Esophagus (tissue), 2 donors: ENCODE results near the gene SPPL2A. TPM values are rescaled to one million over a fixed set of nuclear protein-coding genes. Genes with fewer than 3 reads are reported as not detected.

Experiments
- H3K27ac ChIP-seq, 2 donors: one replicate each; pipeline ENCODE4 v1.5.1; 2013; ENCODE audit warnings: low read depth in 2 of 2, mild to moderate bottlenecking in 2 of 2, inconsistent platforms in 1 of 2, low read length in 1 of 2, moderate library complexity in 1 of 2
- H3K27me3 ChIP-seq, 2 donors: one replicate each; pipeline ENCODE4 v1.6.1; 2013; ENCODE audit warnings: low read length in 2 of 2, control low read depth in 1 of 2, mild to moderate bottlenecking in 1 of 2; ENCODE audit not compliant: insufficient read depth in 2 of 2, control insufficient read depth in 1 of 2
- H3K36me3 ChIP-seq, 2 donors: one replicate each; pipeline ENCODE4 v1.6.1; 2013; ENCODE audit warnings: low read length in 1 of 2; ENCODE audit not compliant: control insufficient read depth in 2 of 2, insufficient read depth in 2 of 2
- H3K4me1 ChIP-seq, 2 donors: one replicate each; pipeline ENCODE4 v1.6.1; 2013; ENCODE audit warnings: low read length in 1 of 2; ENCODE audit not compliant: control insufficient read depth in 2 of 2, insufficient read depth in 2 of 2
- H3K4me3 ChIP-seq, 2 donors: one replicate each; pipeline ENCODE4 v1.5.1; 2013; ENCODE audit warnings: low read length in 2 of 2, mild to moderate bottlenecking in 2 of 2, low read depth in 1 of 2, moderate library complexity in 1 of 2
- H3K9me3 ChIP-seq, 2 donors: one replicate each; pipeline ENCODE4 v1.6.1; 2013; ENCODE audit warnings: mild to moderate bottlenecking in 2 of 2, low read depth in 1 of 2, low read length in 1 of 2, moderate library complexity in 1 of 2; ENCODE audit not compliant: control insufficient read depth in 2 of 2, insufficient read depth in 1 of 2
- WGBS, 2 donors: extraction: QIAGEN DNeasy Blood & Tissue Kit; methylation state at CpG; one replicate each; pipeline ENCODE4 v1.1.7; 2013; 5-methylcytosine and 5-hydroxymethylcytosine counted together
- polyA plus RNA-seq, 2 donors: library from polyadenylated mRNA; stranded (reverse); fragments of 200-250 nt; gene quantifications; one replicate each; pipeline ENCODE4 v1.2.3, GENCODE V29; 2013
- donor health status: healthy with polysubstance abuse.
- donor health status: Bipolar disorder and iron deficiency.

The SPPL2A gene
- polyA plus RNA-seq, 2 donors = 12.4 to 21.7 TPM

- no peaks in the 10 kb centered on the region for H3K36me3 ChIP-seq
- H3K27ac ChIP-seq = no peak overlapping the region
- H3K4me1 ChIP-seq = peaks cover 0 to 3% of the 10 kb centered on the region in 2 donors
- 92 to 94% methylated on average over 3 of the region's 3 CpGs for WGBS, 2 donors
- H3K9me3 ChIP-seq = no peaks in the 10 kb centered on the region
- H3K4me3 ChIP-seq = no peak overlapping the region
- no peaks in the 10 kb centered on the region for H3K27me3 ChIP-seq
Observed at GRCh38 chr15:50777042-50777441, 11.5 kb upstream of the SPPL2A start.

GRCh38 chr15:50774450-50774849 lies 8.9 kb upstream of the SPPL2A start:
- 58 to 76% methylated on average over 2 of the region's 2 CpGs for WGBS, 2 donors
- peaks cover 0 to 3% of the 10 kb centered on the region in 2 donors for H3K4me1 ChIP-seq

GRCh38 chr15:50773389-50773788 lies 7.9 kb upstream of the SPPL2A start:
- Histone ChIP-seq H3K4me1 (peaks cover 0 to 3% of the 10 kb centered on the region in 2 donors), H3K27me3 (no peaks in the 10 kb centered on the region)
- 85 to 94% methylated on average over 3 of the region's 3 CpGs for WGBS, 2 donors

More at GRCh38 chr15:50774450-50774849, 8.9 kb upstream of the SPPL2A start:
- Histone ChIP-seq H3K27me3 (no peaks in the 10 kb centered on the region), H3K4me3 (no peak overlapping the region), H3K9me3 (no peaks in the 10 kb centered on the region), H3K27ac (no peak overlapping the region), H3K36me3 (no peaks in the 10 kb centered on the region)

GRCh38 chr15:50767332-50767861 lies 1.9 kb upstream of the SPPL2A start:
- Histone ChIP-seq H3K4me1 (peaks cover 0 to 1% of the 10 kb centered on the region in 2 donors), H3K36me3 (no peaks in the 10 kb centered on the region), H3K4me3 (no peak overlapping the region), H3K9me3 (no peaks in the 10 kb centered on the region), H3K27me3 (no peaks in the 10 kb centered on the region), H3K27ac (peak overlapping the region in 1 of 2 donors; percentile 46)
- 34 to 35% methylated on average over 2 of the region's 2 CpGs for WGBS, 2 donors

More at GRCh38 chr15:50773389-50773788, 7.9 kb upstream of the SPPL2A start:
- Histone ChIP-seq H3K9me3 (no peaks in the 10 kb centered on the region), H3K4me3 (no peak overlapping the region), H3K27ac (no peak overlapping the region), H3K36me3 (no peaks in the 10 kb centered on the region)

- H3K36me3 ChIP-seq = no peaks in the 10 kb centered on the region
- WGBS, 2 donors = 1% methylated on average over 15 of the region's 15 CpGs
- H3K27ac ChIP-seq = peak overlapping the region; percentile 95 to 99
- no peaks in the 10 kb centered on the region for H3K9me3 ChIP-seq
- peaks cover 0 to 1% of the 10 kb centered on the region in 2 donors for H3K4me1 ChIP-seq
- peak overlapping the region; percentile 98 to 99 for H3K4me3 ChIP-seq
- H3K27me3 ChIP-seq = no peaks in the 10 kb centered on the region
Observed at GRCh38 chr15:50764461-50765194, 878 bp downstream of the SPPL2A start.

- no peaks in the 10 kb centered on the region for H3K9me3 ChIP-seq
- no peak overlapping the region for H3K27ac ChIP-seq
- no peaks in the 10 kb centered on the region for H3K27me3 ChIP-seq
- no peak overlapping the region for H3K4me3 ChIP-seq
- WGBS, 2 donors = 83 to 90% methylated on average over 4 of the region's 4 CpGs
- peaks cover 0 to 2% of the 10 kb centered on the region in 2 donors for H3K4me1 ChIP-seq
- no peaks in the 10 kb centered on the region for H3K36me3 ChIP-seq
Observed at GRCh38 chr15:50758712-50759205, 6.7 kb downstream of the SPPL2A start.

- no peak overlapping the region for H3K27ac ChIP-seq
- H3K4me1 ChIP-seq = peaks cover 0 to 2% of the 10 kb centered on the region in 2 donors
- H3K36me3 ChIP-seq = no peaks in the 10 kb centered on the region
- H3K27me3 ChIP-seq = no peaks in the 10 kb centered on the region
- no peaks in the 10 kb centered on the region for H3K9me3 ChIP-seq
- H3K4me3 ChIP-seq = no peak overlapping the region
- WGBS, 2 donors = 69 to 82% methylated on average over 1 of the region's 1 CpG
Observed at GRCh38 chr15:50753463-50753862, 12.0 kb downstream of the SPPL2A start.

- no peaks in the 10 kb centered on the region for H3K36me3 ChIP-seq
- H3K4me3 ChIP-seq = no peak overlapping the region
- H3K27me3 ChIP-seq = no peaks in the 10 kb centered on the region
- no peaks in the 10 kb centered on the region for H3K9me3 ChIP-seq
- no peaks in the 10 kb centered on the region for H3K4me1 ChIP-seq
- H3K27ac ChIP-seq = no peak overlapping the region
- 88 to 91% methylated on average over 2 of the region's 2 CpGs for WGBS, 2 donors
Observed at GRCh38 chr15:50751394-50751793, 14.1 kb downstream of the SPPL2A start.

- no peaks in the 10 kb centered on the region for H3K36me3 ChIP-seq
- no peaks in the 10 kb centered on the region for H3K9me3 ChIP-seq
- no peaks in the 10 kb centered on the region for H3K4me1 ChIP-seq
- H3K27ac ChIP-seq = no peak overlapping the region
- 74 to 76% methylated on average over 6 of the region's 6 CpGs for WGBS, 2 donors
- H3K27me3 ChIP-seq = no peaks in the 10 kb centered on the region
- no peak overlapping the region for H3K4me3 ChIP-seq
Observed at GRCh38 chr15:50750227-50750705, 15.2 kb downstream of the SPPL2A start.
